H1 (cell line): Measurements from ENCODE around the gene RRBP1. TPM values are rescaled to one million over a fixed set of nuclear protein-coding genes. Genes with fewer than 3 reads are reported as not detected.

ENCODE experiments used
- CTCF ChIA-PET: fragments of 300-600 bp; sonication (Branson Sonifier 250); formaldehyde crosslinking; loops from one replicate; lab custom pipeline; 2021; ENCODE audit not compliant: partially characterized antibody; lab: Charles Lee
- POLR2A ChIA-PET: fragments of 300-600 bp; sonication (Branson Sonifier 250); formaldehyde crosslinking; loops from one replicate; lab custom pipeline; 2021; ENCODE audit warnings: inconsistent platforms; ENCODE audit not compliant: partially characterized antibody; lab: Charles Lee
- DNase-seq, 2 experiments: peaks; one replicate each; pipeline versions ENCODE4 v3.0.0 to v3.0.0-alpha.2; 2010 to 2022; ENCODE audit warnings: low spot score in 2 of 2, low read depth in 1 of 2, mixed read lengths in 1 of 2
- FAIRE-seq: peaks from 2 replicates; lab custom pipeline; 2011; peaks lifted over from hg19 to GRCh38; lab: Jason Lieb, UNC
- H2AFZ ChIP-seq: 2 replicates; pipeline ENCODE4 v1.8.1; 2012; ENCODE audit warnings: low read length, inconsistent platforms
- H2AK5ac ChIP-seq: 2 replicates; pipeline ENCODE4 v1.6.1; 2013; ENCODE audit warnings: low read depth, low read length
- H2BK120ac ChIP-seq: replicated peaks from 2 replicates; pipeline ENCODE3; 2013; ENCODE audit warnings: low read depth, low read length, inconsistent platforms
- H2BK12ac ChIP-seq: 2 replicates; pipeline ENCODE4 v1.6.1; 2013; ENCODE audit warnings: low read depth, low read length
- H2BK15ac ChIP-seq: 2 replicates; pipeline ENCODE4 v1.6.1; 2013; ENCODE audit warnings: low read length
- H2BK20ac ChIP-seq: 2 replicates; pipeline ENCODE4 v1.6.1; 2013; ENCODE audit warnings: low read length
- H2BK5ac ChIP-seq: 2 replicates; pipeline ENCODE4 v1.6.1; 2013; ENCODE audit warnings: low read depth, low read length
- H3K14ac ChIP-seq: 2 replicates; pipeline ENCODE4 v1.6.1; 2013; ENCODE audit warnings: inconsistent platforms; ENCODE audit not compliant: insufficient read length
- H3K18ac ChIP-seq: 2 replicates; pipeline ENCODE4 v1.6.1; 2013; ENCODE audit warnings: low read length; ENCODE audit errors: extremely low read depth
- H3K23ac ChIP-seq: 2 replicates; pipeline ENCODE4 v1.6.1; 2013; ENCODE audit warnings: inconsistent platforms; ENCODE audit not compliant: insufficient read length
- H3K23me2 ChIP-seq: 2 replicates; pipeline ENCODE4 v1.6.1; 2013; ENCODE audit warnings: low read depth, low read length
- H3K27ac ChIP-seq: 2 replicates; pipeline ENCODE4 v1.6.1; 2011; ENCODE audit warnings: low read depth, low read length, inconsistent platforms
- H3K27me3 ChIP-seq, 4 experiments: replicated peaks in 1 of 4; 1 replicate in 1 of 4; 2 replicates in 3 of 4; pipeline versions ENCODE4 v1.6.1 to v1.8.1; 2011 to 2013; ENCODE audit warnings: low read length in 3 of 4, mild to moderate bottlenecking in 3 of 4, inconsistent platforms in 2 of 4, mixed read lengths in 2 of 4, moderate library complexity in 1 of 4; ENCODE audit not compliant: control insufficient read depth in 3 of 4, insufficient read depth in 3 of 4; ENCODE audit errors: extremely low read depth in 1 of 4
- H3K36me3 ChIP-seq, 4 experiments: 2 replicates each; pipeline versions ENCODE4 v1.6.1 to v1.8.1; 2011 to 2013; ENCODE audit warnings: mild to moderate bottlenecking in 4 of 4, low read length in 3 of 4, moderate library complexity in 2 of 4, control low read depth in 1 of 4, inconsistent platforms in 1 of 4; ENCODE audit not compliant: insufficient read depth in 4 of 4, control insufficient read depth in 2 of 4
- H3K4ac ChIP-seq: replicated peaks from 2 replicates; pipeline ENCODE3; 2013; ENCODE audit warnings: low read length, low read depth, mixed read lengths, inconsistent platforms; ENCODE audit not compliant: insufficient read length
- H3K4me1 ChIP-seq, 4 experiments: replicated peaks in 1 of 4; 1 replicate in 1 of 4; 2 replicates in 3 of 4; pipeline versions ENCODE4 v1.6.1 to v1.8.1; 2011 to 2013; ENCODE audit warnings: low read length in 3 of 4, inconsistent platforms in 2 of 4, mixed read lengths in 1 of 4; ENCODE audit not compliant: insufficient read depth in 4 of 4, control insufficient read depth in 3 of 4
- H3K4me2 ChIP-seq, 2 experiments: 2 replicates each; pipeline versions ENCODE4 v1.6.1 to v1.8.1; 2011 to 2013; ENCODE audit warnings: low read depth in 2 of 2, low read length in 2 of 2, control low read depth in 1 of 2, inconsistent platforms in 1 of 2, mild to moderate bottlenecking in 1 of 2; ENCODE audit not compliant: insufficient read depth in 1 of 2
- H3K4me3 ChIP-seq, 4 experiments: fragments of 200-600, 300-600 bp in 1 of 4; sonication (generic), shearing (Covaris generic), sonication (Bioruptor Twin) in 1 of 4; 2 replicates each; pipeline versions ENCODE4 v1.5.1 to v1.8.1; 2011 to 2016; ENCODE audit warnings: low read length in 4 of 4, low read depth in 3 of 4, control low read depth in 2 of 4, inconsistent platforms in 2 of 4, mild to moderate bottlenecking in 2 of 4, mixed read lengths in 1 of 4, moderate library complexity in 1 of 4; ENCODE audit not compliant: insufficient read depth in 2 of 4; ENCODE audit errors: extremely low read depth in 1 of 4
- H3K56ac ChIP-seq: replicated peaks from 2 replicates; pipeline ENCODE3; 2013; ENCODE audit warnings: low read depth, mild to moderate bottlenecking, mixed read lengths, low read length, inconsistent platforms; ENCODE audit not compliant: insufficient read length
- H3K79me1 ChIP-seq: 2 replicates; pipeline ENCODE4 v1.6.1; 2013; ENCODE audit warnings: low read depth, low read length, control low read depth
- H3K79me2 ChIP-seq, 2 experiments: 2 replicates each; pipeline versions ENCODE4 v1.6.1 to v1.8.1; 2012 to 2013; ENCODE audit warnings: low read length in 2 of 2, mild to moderate bottlenecking in 2 of 2, inconsistent platforms in 1 of 2; ENCODE audit not compliant: insufficient read depth in 2 of 2, control insufficient read depth in 1 of 2
- H3K9ac ChIP-seq, 4 experiments: replicated peaks in 1 of 4; 1 replicate in 1 of 4; 2 replicates in 3 of 4; pipeline versions ENCODE4 v1.6.1 to v1.8.1; 2011 to 2013; ENCODE audit warnings: low read depth in 3 of 4, low read length in 3 of 4, control low read depth in 2 of 4, mild to moderate bottlenecking in 2 of 4, moderate library complexity in 2 of 4, inconsistent platforms in 1 of 4; ENCODE audit errors: extremely low read depth in 1 of 4
- H3K9me3 ChIP-seq, 2 experiments: 2 replicates each; pipeline versions ENCODE4 v1.6.1 to v1.8.1; 2012 to 2013; ENCODE audit warnings: mild to moderate bottlenecking in 2 of 2, moderate library complexity in 2 of 2, control low read depth in 1 of 2, inconsistent platforms in 1 of 2, low read depth in 1 of 2, low read length in 1 of 2, mixed read lengths in 1 of 2; ENCODE audit not compliant: insufficient read depth in 2 of 2
- H4K20me1 ChIP-seq, 2 experiments: replicated peaks in 1 of 2; 2 replicates each; pipeline versions ENCODE3 to v1.8.1; 2011 to 2013; ENCODE audit warnings: inconsistent platforms in 2 of 2, low read length in 2 of 2, mild to moderate bottlenecking in 1 of 2; ENCODE audit not compliant: insufficient read depth in 2 of 2, control insufficient read depth in 1 of 2
- H4K5ac ChIP-seq: 2 replicates; pipeline ENCODE4 v1.6.1; 2013; ENCODE audit warnings: low read length, low read depth, mixed read lengths, inconsistent platforms; ENCODE audit not compliant: insufficient read length
- H4K8ac ChIP-seq: 2 replicates; pipeline ENCODE4 v1.8.0; 2013; ENCODE audit warnings: mild to moderate bottlenecking, moderate library complexity, low read length, inconsistent platforms; ENCODE audit not compliant: insufficient read depth; ENCODE audit errors: extremely low read depth
- H4K91ac ChIP-seq: replicated peaks from 2 replicates; pipeline ENCODE3; 2013; ENCODE audit warnings: low read length, mixed read lengths, inconsistent platforms; ENCODE audit not compliant: insufficient read length
- BCL11A ChIP-seq, 2 experiments: IDR thresholded peaks; one replicate each; pipeline ENCODE4 v1.6.1; 2011; ENCODE audit warnings: low read depth in 2 of 2, low read length in 2 of 2, mild to moderate bottlenecking in 2 of 2
- CBX5 ChIP-seq: fragments of 300-800, 300-1000 bp; sonication (generic); IDR thresholded peaks from 2 replicates; pipeline ENCODE4 v1.7.1; 2016; ENCODE audit warnings: antibody characterized with exemption, low read length, low read depth
- CREB1 ChIP-seq: IDR thresholded peaks from 2 replicates; pipeline ENCODE4 v1.6.1; 2012; ENCODE audit warnings: inconsistent platforms
- E2F6 ChIP-seq: IDR thresholded peaks from 2 replicates; pipeline ENCODE4 v1.6.1; 2012; ENCODE audit warnings: inconsistent platforms
- GABPA ChIP-seq: IDR thresholded peaks from 2 replicates; pipeline ENCODE4 v1.6.1; 2011; ENCODE audit warnings: mild to moderate bottlenecking, low read length, moderate library complexity, borderline replicate concordance; ENCODE audit not compliant: insufficient read depth
- HDAC2 ChIP-seq, 2 experiments: fragments of 300-600 bp in 1 of 2; sonication (generic) in 1 of 2; IDR thresholded peaks; 2 replicates each; pipeline ENCODE4 v1.6.1; 2011 to 2012; ENCODE audit warnings: low read depth in 2 of 2, low read length in 2 of 2, mild to moderate bottlenecking in 2 of 2, moderate library complexity in 2 of 2, borderline replicate concordance in 1 of 2, inconsistent platforms in 1 of 2
- KDM4A ChIP-seq: IDR thresholded peaks from one replicate; pipeline ENCODE4 v1.7.1; 2012; ENCODE audit warnings: low read depth, mild to moderate bottlenecking, moderate library complexity, low read length, inconsistent platforms; ENCODE audit not compliant: severe bottlenecking
- PHF8 ChIP-seq: fragments of 200-600 bp; sonication (generic); conservative IDR thresholded peaks from 2 replicates; pipeline ENCODE4 v1.7.1; 2012; ENCODE audit warnings: low read depth, mild to moderate bottlenecking, inconsistent platforms, low read length, moderate library complexity
- YY1 ChIP-seq: IDR thresholded peaks from 2 replicates; pipeline ENCODE4 v1.6.1; 2011; ENCODE audit warnings: low read depth, mild to moderate bottlenecking, low read length
- WGBS, 2 experiments: shearing (Covaris generic) in 1 of 2; methylation state at CpG; one replicate each; pipeline versions ENCODE4 v1.1.6 to v1.1.7; 2013 to 2015; ENCODE audit warnings: low lambda C conversion rate in 2 of 2, mixed read lengths in 2 of 2, inconsistent platforms in 1 of 2, low coverage in 1 of 2, missing lambda C conversion rate in 1 of 2; ENCODE audit not compliant: insufficient replicate concordance in 2 of 2, insufficient coverage in 1 of 2, insufficient read length in 1 of 2; ENCODE audit errors: extremely low coverage in 1 of 2, missing lambda C conversion rate in 1 of 2; 5-methylcytosine and 5-hydroxymethylcytosine counted together
- polyA plus RNA-seq, 7 experiments: library from polyadenylated mRNA; depleted of rRNA in 3 of 7; stranded (reverse) in 5 of 7; unstranded in 2 of 7; fragments of >200 nt in 5 of 7; fragments of 200-250 nt in 2 of 7; gene quantifications; 1 replicate in 5 of 7; 2 replicates in 1 of 7; 4 replicates in 1 of 7; pipeline versions ENCODE4 v1.2.1 to v1.2.3, GENCODE V29; 2011 to 2013; ENCODE audit warnings: missing spikeins in 2 of 7, mixed read lengths in 2 of 7
- total RNA-seq: library from RNA; stranded (reverse); fragmentation: NEBNext Ultra II Directional; extraction: Animal tissue kit (Norgen Biotek cat#: 25700); gene quantifications from 2 replicates; pipeline ENCODE4 v1.2.1, GENCODE V29; 2021

RRBP1 gene
- total and polyA plus RNA-seq, 2 of the 8 experiments (the other 6 are each of a cell fraction or from before 2014, with no cell fraction given), result 15.9 to 157 TPM

GRCh38 chr20:17681726-17682102 is 328 bp downstream of the RRBP1 start:
- ChIA-PET POLR2A (interaction anchor here (0.7 to 3.6 kb wide), 14 partner anchors 17 to 288 kb away, joined by 3 to 19 read pairs (median 3); partner anchors contain the start of genes MGME1 and SNX5), CTCF (interaction anchor here (0.7 to 4.0 kb wide), 26 partner anchors 11 to 257 kb away, joined by 3 to 24 read pairs (median 4); no protein-coding TSS in a partner anchor)
- H3K79me2 ChIP-seq, result peaks cover 14 to 41% of the 10 kb centered on the region in 2 experiments
- H3K9me3 ChIP-seq, result no peaks in the 10 kb centered on the region
- H4K5ac ChIP-seq, result no peak overlapping the region
- H4K91ac ChIP-seq, result no peak overlapping the region
- FAIRE-seq (no peak), DNase-seq (no peak)
- peak overlapping the region; percentile 4 to 68; a peak in 3 of 4 replicates for H3K4me2 ChIP-seq
- peak overlapping the region; percentile 75; the same call in 1 of the 2 replicates for H3K18ac ChIP-seq
- no peak overlapping the region for H3K23ac ChIP-seq
- H2BK20ac ChIP-seq, result no peak overlapping the region
- peak overlapping the region; percentile 66 to 96 (median 94) for H3K4me3 ChIP-seq
- H3K27ac ChIP-seq, result peak overlapping the region; percentile 61; the same call in 1 of the 2 replicates
- no peak overlapping the region for H3K14ac ChIP-seq
- H3K4ac ChIP-seq, result no peak overlapping the region
- H3K79me1 ChIP-seq, result peaks cover 11% of the 10 kb centered on the region
- H3K23me2 ChIP-seq, result peaks cover 10% of the 10 kb centered on the region; the same call in 1 of the 2 replicates
- no peak overlapping the region for H2AFZ ChIP-seq
- no peak overlapping the region for H2AK5ac ChIP-seq
- peak overlapping the region; percentile 86 for H4K8ac ChIP-seq
- H4K20me1 ChIP-seq, result peaks cover 8 to 13% of the 10 kb centered on the region in 2 experiments
- H2BK120ac ChIP-seq, result no peak overlapping the region
- TF ChIP-seq HDAC2 (IDR thresholded peaks at IDR 0.05; ENCODE audit: borderline replicate concordance in 1 of 2, low read depth in 2 of 2, low read length in 2 of 2) (0 out of 4 replicates have a peak, but pooled peaks of 1 of the 2 experiments have one; percentile 34), CBX5 (no peak), E2F6 (no peak), BCL11A (IDR thresholded peaks at IDR 0.05; ENCODE audit: low read depth in 2 of 2, low read length in 2 of 2) (no peak), CREB1 (no peak), KDM4A (peak; percentile 24), GABPA (no peak), PHF8 (0 out of 2 replicates have a peak, but pooled peaks have one; percentile 22), YY1 (no peak)
- no peak overlapping the region for H2BK15ac ChIP-seq
- H2BK5ac ChIP-seq, result peak overlapping the region; percentile 73; the same call in 1 of the 2 replicates
- 7% methylated on average over 9 of the region's 65 CpGs; no CpG with 5 or more reads in 1 of the 2 experiments for WGBS, 2 experiments
- H3K56ac ChIP-seq, result no peak overlapping the region
- H2BK12ac ChIP-seq, result no peak overlapping the region
- H3K27me3 ChIP-seq, result no peaks in the 10 kb centered on the region
- peak overlapping the region; percentile 51 to 89 (median 76) for H3K9ac ChIP-seq
- peaks cover 0 to 8% (median 1%) of the 10 kb centered on the region in 4 experiments; a peak in 3 of 8 replicates for H3K36me3 ChIP-seq
- peaks cover 6 to 12% (median 9%) of the 10 kb centered on the region in 4 experiments; a peak in 6 of 7 replicates for H3K4me1 ChIP-seq
